HG03175 (cell line): ENCODE data around the gene AP4S1.
"Not testable (repeated sequence)": the region's sequence is repeated elsewhere in the genome, so short reads cannot be mapped to it uniquely, and the experiment has no call there.

Source experiments
- ATAC-seq: cut with Tn5 transposase; IDR thresholded peaks from one replicate; pipeline ENCODE4 v1.9.1; 2021; ENCODE audit warnings: mild to moderate bottlenecking, moderate library complexity; ENCODE audit not compliant: unreplicated experiment

The AP4S1 gene

GRCh38 chr14:31004007-31004406 is 21.4 kb upstream of the AP4S1 start:
- ATAC-seq, result not testable (repeated sequence)

- no peak for ATAC-seq
Observed at GRCh38 chr14:31006703-31007102, 18.7 kb upstream of the AP4S1 start.

GRCh38 chr14:31009836-31010574 is 15.4 kb upstream of the AP4S1 start:
- no peak for ATAC-seq

- ATAC-seq, result no peak
Observed at GRCh38 chr14:31010935-31011334, 14.5 kb upstream of the AP4S1 start.

GRCh38 chr14:31013841-31014240 is 11.6 kb upstream of the AP4S1 start:
- no peak for ATAC-seq

GRCh38 chr14:31018057-31018645 is 7.3 kb upstream of the AP4S1 start:
- ATAC-seq, result no peak

GRCh38 chr14:31020834-31021575 is 4.4 kb upstream of the AP4S1 start:
- ATAC-seq, result no peak

- no peak for ATAC-seq
Observed at GRCh38 chr14:31021576-31021949, 3.9 kb upstream of the AP4S1 start.

GRCh38 chr14:31022386-31022785 is 3.1 kb upstream of the AP4S1 start:
- ATAC-seq, result no peak

GRCh38 chr14:31024010-31024480 is 1.4 kb upstream of the AP4S1 start:
- ATAC-seq, result no peak

- ATAC-seq, result no peak
Observed at GRCh38 chr14:31024577-31025366, 677 bp upstream of the AP4S1 start.

GRCh38 chr14:31026077-31026449 is 614 bp downstream of the AP4S1 start, which contains the start of gene STRN3:
Gene STRN3 (minus strand): TSS chr14:31026379. CDS start chr14:31026185, 194 bp downstream.
- no peak for ATAC-seq

GRCh38 chr14:31026450-31027235 is 1.2 kb downstream of the AP4S1 start:
- peak; percentile 92 for ATAC-seq

GRCh38 chr14:31027847-31028246 is 2.4 kb downstream of the AP4S1 start:
- no peak for ATAC-seq

- ATAC-seq, result no peak
Observed at GRCh38 chr14:31029016-31029970, 3.8 kb downstream of the AP4S1 start.

- no peak for ATAC-seq
Observed at GRCh38 chr14:31030469-31030868, 5.0 kb downstream of the AP4S1 start.

GRCh38 chr14:31036552-31036951 is 11.1 kb downstream of the AP4S1 start:
- no peak for ATAC-seq

- no peak for ATAC-seq
Observed at GRCh38 chr14:31037709-31038221, 12.3 kb downstream of the AP4S1 start.
